ENCODE data around the gene LGI2. TPM values are rescaled to one million over a fixed set of nuclear protein-coding genes. Genes with fewer than 3 reads are reported as not detected.

Gene LGI2
- total RNA-seq, 1 experiment from 2014 or later: 12.2 TPM

GRCh38 chr4:25022766-25023165 lies 8.0 kb downstream of the LGI2 start:
- H3K27me3 Mint-ChIP-seq (ENCODE audit: low read depth): no peaks in the 10 kb centered on the region
- POLR2A ChIA-PET: no interaction called here

More at GRCh38 chr4:25022766-25023165, 8.0 kb downstream of the LGI2 start:
- ATAC-seq (no peak), DNase-seq (ENCODE audit: low spot score) (no peak)
- H3K36me3 Mint-ChIP-seq: peaks cover 25% of the 10 kb centered on the region
- TF ChIP-seq USF2 (CRISPR knock-in tag; IDR thresholded peaks at IDR 0.05): no peak
- TF ChIP-seq CREM (CRISPR knock-in tag; IDR thresholded peaks at IDR 0.05): no peak
- TF ChIP-seq CBFB (CRISPR knock-in tag; IDR thresholded peaks at IDR 0.05; ENCODE audit: low read depth): no peak
- no peak for TF ChIP-seq AR (CRISPR knock-in tag; IDR thresholded peaks at IDR 0.05)
- no peak for TF ChIP-seq NFATC4 (CRISPR knock-in tag; IDR thresholded peaks at IDR 0.05)
- TF ChIP-seq IRF2 (CRISPR knock-in tag; IDR thresholded peaks at IDR 0.05; ENCODE audit: borderline replicate concordance, low read depth): no peak
- TF ChIP-seq ZNF416 (CRISPR knock-in tag; IDR thresholded peaks at IDR 0.05): no peak
- no peak for TF ChIP-seq USF1 (CRISPR knock-in tag; IDR thresholded peaks at IDR 0.05)
- no peak for TF ChIP-seq NR1H2 (CRISPR knock-in tag; IDR thresholded peaks at IDR 0.05)
- no peak for TF ChIP-seq ZMAT4 (CRISPR knock-in tag; IDR thresholded peaks at IDR 0.05)
- TF ChIP-seq ZNF532 (CRISPR knock-in tag; IDR thresholded peaks at IDR 0.05; ENCODE audit: borderline replicate concordance): no peak
- CTCF ChIA-PET: interaction anchor here (1.4 kb wide), 1 partner anchor 9 kb away, joined by 3 read pairs; no protein-coding TSS in a partner anchor
- no peaks in the 10 kb centered on the region for H3K9me3 Mint-ChIP-seq
- 0 out of 2 replicates have a peak, but pooled peaks cover 5% of the 10 kb centered on the region for H3K4me1 Mint-ChIP-seq
- H3K27ac Mint-ChIP-seq: no peak overlapping the region
- no peak overlapping the region for H3K4me3 Mint-ChIP-seq
